ENCODE results near the gene ELMO1.

The ELMO1 gene

DNA sequence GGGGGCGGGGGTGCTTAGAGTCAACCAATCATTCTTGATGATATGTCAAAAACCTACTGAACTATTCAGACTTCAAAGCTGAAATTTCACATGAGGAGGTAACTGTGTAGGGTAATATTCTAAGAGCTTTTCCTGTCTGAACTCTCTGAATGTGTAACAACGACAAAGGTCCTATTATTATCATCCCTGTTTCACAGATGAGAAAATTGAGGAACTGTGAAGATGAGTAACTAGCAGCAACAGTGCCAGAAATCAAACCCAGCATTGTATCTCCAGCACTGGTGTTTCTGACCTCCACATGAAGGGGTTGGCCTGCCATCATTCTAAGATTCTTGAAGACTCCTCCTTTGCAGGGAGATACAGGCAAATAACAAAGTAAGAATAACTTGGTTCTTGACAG is 429.7 kb downstream of the ELMO1 start:
- no peak for DNase-seq (ENCODE audit: low read depth in 2 of 2)

DNA sequence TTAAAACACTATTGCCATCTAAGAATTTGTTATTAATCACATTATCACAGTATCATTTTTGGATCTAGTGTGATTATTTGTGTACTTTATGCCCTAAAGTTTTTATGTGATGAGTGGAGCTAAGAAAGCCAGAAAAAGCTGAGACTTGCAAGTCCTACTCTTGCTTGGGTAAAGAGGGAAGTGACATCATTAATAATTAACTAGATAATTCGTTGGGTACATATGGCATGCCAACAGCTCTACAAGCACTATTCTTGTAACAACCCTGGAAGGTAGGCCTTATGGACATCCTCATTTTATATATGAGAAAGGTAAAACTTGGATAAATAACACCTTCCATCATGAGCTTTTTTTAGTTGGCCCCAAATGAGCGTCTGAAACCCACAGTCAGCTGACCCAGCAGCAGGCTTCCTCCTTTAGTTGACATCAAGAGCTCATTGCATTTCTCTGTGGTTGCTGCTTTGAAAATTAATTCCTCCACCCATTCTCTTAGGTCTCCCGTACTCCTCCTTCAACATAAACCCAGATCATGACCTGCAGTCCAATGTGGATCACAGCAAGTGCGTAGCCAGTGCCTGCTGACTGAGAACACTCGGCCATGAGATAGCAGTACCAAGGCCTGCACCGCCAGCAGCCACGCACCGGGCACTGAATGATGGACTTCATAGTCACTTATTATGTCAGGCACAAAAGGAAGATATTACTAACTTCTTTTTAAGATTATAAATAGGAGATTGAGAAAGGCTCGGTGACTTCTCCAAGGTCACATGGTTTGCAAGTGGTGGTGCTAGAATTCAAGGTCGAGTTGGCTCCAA is 432.4 kb downstream of the ELMO1 start:
- DNase-seq (ENCODE audit: low read depth in 2 of 2): no peak

DNA sequence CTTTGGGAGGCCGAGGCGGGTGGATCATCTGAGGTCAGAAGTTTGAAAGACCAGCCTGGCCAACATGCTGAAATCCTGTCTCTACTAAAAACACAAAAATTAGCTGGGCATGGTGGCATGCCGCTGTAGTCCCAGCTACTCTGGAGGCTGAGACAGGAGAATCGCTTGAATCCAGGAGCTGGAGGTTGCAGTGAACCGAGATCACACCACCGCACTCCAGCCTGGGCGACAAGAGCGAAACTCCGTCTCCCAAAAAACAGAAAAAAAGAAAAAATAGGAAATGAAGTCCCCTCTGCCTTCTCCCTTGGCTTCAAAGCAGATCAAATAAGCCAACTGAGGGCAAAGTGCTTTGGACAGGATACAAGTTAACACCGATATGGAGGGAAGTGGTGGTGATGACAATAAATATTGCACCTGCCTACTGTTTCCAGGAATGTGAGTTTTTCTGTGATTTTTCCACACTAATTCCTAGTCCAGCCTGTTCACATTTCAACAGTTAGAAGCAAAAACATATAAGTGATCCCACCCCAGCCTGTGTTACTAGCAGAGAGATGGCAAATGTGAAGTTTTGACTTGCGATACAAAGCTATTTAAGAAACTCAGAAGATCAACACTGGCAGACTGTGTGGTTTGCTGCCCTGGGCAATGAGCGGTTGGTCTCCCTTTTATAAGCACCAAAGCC is 433.2 kb downstream of the ELMO1 start:
- no peak for DNase-seq (ENCODE audit: low read depth in 2 of 2)

DNA sequence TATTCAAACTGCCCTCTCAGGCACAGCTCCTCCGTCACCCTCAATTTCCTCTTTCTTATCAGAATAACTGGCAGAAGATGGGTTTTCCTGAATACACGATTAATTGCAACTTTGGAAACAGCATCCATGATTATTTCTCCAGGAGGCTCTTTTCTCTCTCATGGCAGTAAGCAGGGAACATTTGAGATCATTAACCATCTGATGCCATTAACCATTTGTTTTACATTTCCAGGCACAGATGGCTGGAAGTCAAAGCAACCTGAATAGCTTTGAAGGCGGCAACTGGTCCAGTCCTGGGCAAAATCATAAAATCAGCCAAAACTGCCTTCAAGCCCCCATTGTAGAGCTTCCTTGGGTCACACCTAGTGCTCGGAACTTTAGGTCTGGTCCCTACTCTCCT is 434.9 kb downstream of the ELMO1 start:
- DNase-seq (ENCODE audit: low read depth in 2 of 2): no peak

DNA sequence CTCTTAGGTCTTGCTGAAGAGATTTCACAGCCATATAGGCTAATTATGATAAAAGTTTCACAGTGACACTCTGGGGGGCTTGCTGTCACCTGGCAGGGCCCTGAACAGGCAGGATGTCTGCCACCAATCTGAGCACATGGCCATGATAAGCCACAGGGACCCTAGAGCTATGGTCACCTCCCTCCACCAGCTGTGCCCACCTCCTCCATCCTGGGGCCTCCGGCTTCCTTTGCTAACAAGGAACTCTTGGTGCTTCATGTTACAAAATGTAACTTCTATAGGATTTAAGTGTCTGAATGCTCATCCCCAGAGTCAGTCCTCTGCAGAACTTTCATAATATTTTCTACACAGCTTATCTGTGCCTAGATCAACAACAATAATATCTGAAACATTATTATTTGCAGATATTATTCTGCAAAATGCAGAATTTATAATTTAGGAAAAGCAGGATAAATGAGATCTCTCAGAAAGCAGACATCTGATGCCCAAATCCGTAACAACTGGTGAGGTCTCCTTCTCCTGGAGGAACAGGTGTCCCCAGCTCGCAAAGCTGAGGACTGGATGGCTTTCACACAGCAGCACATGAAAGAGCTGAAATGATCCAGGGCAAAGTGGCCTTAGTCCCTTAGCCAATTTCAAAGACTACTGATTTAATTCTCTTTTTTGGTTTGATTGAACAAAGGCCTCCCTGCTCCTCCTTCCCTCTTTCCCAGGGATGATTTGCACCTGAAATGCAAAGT is 437.3 kb downstream of the ELMO1 start:
- DNase-seq (ENCODE audit: low read depth in 2 of 2): no peak

DNA sequence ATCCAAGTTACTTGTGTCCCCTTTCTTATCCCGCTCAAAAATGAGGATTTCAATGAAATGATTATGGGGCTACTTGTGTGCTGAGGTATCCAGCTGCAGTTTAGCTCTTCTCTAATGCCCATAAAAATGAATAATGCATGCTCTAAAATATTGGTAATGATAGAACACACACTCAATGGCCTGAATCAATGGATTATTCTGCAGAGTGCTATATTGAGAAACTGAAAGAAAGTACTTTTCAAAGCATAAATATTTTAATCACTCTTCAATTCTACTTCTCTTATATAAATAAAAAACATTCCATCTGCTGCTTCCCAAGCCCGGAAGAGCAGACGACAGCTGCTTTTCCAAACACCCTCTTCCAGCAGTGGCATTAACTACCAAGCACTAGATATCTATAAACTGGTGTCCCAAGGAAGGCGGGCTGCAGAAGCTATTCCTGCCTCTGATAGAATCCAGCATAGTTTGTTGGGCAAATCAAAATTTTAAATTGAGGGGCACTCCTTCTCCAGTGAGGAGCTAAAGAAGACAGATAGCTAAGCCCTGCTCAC is 439.5 kb downstream of the ELMO1 start:
- DNase-seq (ENCODE audit: low read depth in 2 of 2): no peak

DNA sequence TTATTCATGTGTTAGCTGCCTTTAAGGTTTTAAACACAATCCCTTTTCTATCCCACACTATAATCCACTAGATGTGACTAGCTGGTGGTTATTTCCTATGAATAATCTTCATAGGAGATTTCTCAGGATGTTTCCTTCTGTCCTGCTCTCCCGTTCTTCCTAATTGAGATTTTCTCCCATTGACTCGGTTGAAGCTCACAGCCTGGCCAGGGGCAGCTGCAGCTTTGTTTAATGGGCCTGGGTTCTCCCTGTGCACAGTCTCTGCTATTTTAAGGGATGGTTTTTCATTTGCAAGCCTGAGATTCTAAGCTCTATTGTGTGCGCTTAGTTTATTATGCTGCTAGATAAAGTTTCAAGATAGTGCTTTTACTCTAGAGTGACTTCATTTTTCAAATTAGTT is 441.0 kb downstream of the ELMO1 start:
- DNase-seq (ENCODE audit: low read depth in 2 of 2): no peak

DNA sequence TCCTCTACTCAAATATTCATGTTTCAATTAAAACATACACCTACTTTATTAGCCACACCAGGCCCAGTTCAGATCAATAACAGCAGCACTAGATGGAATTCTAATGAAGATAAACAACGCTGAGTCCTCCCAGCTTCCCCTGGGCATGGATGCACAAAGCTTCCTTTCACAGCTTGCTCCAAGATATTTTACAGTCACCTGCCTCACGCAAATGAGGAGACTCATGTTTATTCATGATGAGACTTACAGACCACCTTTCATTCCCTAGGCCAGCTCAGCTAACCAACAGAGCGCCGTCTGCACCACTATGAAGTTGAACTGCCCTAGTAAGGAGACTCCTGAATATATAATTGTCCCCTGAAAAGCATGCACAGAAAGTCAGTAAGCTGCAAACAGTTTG is 441.4 kb downstream of the ELMO1 start:
- no peak for DNase-seq (ENCODE audit: low read depth in 2 of 2)

DNA sequence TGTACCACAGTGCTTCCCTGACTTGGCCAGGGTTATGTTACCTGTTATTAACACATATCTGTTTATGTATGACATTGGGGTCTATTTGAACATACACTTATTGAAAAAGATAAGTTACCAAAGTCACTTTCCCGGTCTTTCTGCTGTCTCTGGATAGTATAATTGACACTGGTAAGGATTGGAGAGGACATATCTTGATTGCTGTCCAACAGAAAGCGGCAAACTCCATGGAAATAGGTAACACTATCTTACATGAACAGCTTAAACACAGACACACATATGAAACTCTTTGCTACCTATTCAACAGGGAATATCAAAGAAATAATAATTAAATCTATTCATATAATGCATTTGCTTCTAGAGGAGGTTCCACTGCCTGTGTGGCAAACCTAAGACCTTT is 441.9 kb downstream of the ELMO1 start:
- no peak for DNase-seq (ENCODE audit: low read depth in 2 of 2)

DNA sequence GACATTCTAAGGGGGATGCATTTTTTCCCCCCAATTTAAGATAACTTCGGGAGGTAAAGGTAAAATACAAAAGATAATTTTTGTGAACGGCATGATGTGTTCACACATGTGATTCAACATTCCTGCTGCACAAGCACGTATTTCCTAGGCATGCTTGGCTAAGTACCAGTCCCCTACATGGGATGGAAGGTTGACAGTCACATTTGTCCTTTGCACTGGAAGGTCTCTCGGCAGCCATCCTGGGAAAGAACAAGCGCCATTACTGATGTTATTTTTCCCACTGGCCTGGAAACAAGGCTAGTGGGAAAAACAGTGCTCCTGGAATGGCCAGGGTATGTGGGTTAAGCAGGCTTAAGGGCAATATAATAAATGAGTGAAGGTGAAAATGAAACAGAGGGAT is 448.2 kb downstream of the ELMO1 start:
- DNase-seq (ENCODE audit: low read depth in 2 of 2): no peak

DNA sequence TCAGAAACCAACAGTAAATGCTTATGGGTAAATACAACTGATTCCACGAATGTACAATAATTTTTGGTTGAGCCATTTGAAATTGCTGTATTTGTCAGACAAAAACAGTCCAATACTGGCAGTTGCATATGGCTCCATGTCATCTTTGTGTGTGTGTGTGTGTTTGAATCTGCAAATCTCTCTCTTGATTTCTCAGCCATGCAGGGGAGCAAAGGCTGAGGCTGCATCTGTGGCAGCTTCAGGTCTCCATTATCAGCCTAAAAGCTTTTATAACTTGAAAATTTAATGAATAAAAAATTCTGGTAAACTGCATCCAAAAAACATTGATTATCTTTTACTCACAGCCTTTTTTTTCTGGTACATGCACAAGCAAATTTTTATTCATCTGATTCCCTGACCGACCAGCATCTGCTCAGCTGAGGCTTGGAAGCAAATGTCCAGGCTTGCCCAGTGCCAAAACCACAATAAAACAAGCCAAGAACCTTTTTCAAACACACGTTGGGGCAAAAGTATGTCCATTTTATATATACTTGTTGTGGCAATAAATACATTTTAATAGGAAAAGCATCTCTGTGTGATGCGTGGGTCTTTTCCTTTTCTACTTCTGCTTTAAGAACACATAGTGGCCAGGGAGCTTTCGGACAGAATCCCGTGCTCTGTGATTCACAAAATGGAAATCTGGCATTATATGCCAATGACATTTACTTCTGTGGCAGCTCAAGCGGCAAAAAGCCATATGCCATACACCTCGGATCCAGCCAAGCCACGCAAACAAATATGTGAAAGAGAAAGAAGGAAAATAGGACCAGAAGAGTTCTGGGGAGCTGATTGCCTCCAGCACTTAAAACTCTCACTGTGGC is 448.8 kb downstream of the ELMO1 start:
- DNase-seq (ENCODE audit: low read depth in 2 of 2): no peak

DNA sequence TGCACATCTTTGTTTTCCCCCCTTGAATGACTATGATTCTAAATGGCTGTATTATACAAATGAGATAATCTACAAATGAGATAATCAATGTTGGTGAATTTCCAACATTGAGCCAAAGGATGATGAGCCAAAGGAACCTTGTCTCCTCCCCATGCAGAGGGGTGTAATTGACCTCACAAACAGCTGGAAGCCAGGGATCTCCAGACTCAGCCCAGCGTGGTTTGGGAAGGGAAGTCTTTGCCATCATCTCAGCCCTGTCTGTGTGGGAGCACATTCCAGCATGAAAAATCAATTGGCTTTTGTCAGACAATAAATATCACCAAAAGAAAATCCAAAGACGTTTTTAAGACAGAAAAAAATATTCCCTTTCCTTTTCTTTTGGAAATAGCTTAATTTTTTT is 452.9 kb downstream of the ELMO1 start:
- no peak for DNase-seq (ENCODE audit: low read depth in 2 of 2)

DNA sequence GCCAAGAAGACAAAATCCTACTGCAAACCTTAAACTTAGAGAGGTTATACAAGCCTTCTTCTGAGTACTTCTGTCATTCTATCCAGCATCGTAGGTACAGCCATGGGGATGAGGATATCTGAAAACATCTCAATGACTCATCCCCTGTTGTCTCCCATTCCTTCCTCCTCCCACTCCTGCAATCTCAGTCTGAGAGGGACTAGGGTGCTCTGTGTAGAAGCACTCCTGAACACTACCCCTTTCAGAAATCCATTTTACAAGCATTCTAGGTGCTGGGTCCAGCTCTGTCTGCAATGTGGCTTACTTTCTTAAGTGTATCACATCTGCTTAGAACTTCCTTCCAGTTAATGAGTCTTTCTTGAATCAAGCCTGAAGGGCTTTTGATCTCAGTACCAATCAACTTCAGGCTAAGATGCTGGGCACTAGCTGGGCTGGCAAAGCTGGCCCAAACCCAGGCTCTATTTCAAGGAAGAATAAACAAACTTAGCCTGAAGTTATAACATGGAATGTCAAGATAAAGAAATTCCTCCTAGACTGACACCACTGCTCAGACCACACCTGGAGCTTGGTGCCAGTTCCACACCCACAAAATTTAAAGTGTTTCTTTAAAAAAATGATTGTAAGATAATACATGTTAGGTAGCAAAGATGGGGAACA is 454.1 kb downstream of the ELMO1 start:
- no peak for DNase-seq (ENCODE audit: low read depth in 2 of 2)

DNA sequence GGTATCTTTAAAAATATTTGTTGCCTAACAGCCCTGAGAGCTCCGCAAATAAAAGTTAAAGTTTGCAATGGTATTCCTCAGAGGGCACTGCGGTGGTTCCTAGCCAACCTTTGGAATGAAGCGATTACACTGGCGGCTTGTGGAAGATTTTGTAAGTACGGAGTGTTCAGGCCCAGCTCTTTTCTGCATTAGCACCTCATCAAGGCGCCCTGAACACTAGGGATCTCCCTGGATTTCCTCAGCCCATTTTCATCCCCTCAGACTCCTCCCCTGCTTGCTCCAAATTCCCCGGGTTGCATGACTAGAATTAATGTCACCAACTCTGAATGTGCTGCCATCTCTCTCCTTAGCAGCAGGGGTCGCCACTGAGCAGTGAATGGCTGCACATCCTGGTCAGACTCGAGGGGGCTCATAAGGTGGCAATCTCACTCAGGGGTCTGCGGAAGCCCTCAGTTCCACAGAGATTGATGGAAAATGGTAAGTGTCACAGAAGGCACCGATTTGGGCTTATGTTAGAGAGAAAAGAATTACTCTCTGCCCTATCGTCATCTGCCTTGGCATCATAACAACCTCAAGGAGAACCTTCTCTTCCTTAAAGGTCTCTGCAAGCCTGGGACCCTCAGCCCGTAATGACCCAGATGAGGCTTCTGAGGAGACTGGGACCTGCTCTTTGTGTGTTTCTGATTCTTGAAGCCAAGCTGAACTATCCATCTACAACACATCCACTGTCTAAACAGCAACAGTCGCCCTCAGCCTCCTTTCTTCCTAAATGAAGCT is 461.5 kb downstream of the ELMO1 start:
- peak; percentile 47 to 63 for DNase-seq (ENCODE audit: low read depth in 2 of 2)

DNA sequence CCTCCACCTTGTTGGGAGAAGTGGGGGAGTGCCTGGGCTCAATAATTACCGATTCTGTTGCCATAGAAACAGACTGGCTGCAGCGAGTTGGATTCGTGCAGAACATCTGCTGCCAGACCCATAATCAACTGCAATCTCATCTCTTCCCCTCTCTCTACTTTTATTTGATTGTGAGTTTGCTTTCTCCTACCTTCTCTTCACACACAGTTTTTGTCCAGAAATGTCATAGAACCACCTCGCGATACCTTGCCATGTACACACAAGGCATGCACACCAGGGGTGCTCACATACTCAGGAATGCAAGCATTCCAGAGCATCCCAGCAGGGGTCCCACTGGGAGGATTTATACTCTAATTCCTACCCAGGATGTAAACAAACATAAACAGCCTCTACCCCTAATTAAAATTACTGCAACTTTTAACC is 462.1 kb downstream of the ELMO1 start:
- no peak for DNase-seq (ENCODE audit: low read depth in 2 of 2)

DNA sequence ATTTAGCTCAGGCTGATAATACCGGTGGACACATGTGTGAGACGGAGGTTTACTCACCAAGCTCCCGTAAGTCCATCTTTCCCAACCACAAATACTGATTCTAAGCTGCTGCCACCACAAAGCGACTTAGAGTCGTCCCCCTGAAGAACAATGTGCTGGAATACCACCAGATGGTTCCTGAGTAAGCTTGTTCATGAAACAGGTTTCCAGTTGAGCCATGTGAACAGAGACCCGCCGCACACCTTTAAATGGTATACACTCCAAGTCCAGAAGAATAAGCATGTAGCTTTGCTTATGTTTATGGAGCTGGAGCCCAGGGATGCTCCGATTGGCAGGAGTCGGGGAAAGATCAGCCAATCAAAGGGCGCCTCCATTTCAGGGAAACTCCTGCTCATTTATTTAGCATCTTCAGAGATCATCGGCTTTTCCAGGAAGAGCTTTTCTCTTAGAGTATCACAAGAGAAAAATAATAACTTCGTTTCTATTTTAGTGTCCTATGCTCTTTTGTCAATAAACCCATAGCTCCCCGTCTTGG is 462.7 kb downstream of the ELMO1 start:
- DNase-seq (ENCODE audit: low read depth in 2 of 2): no peak

DNA sequence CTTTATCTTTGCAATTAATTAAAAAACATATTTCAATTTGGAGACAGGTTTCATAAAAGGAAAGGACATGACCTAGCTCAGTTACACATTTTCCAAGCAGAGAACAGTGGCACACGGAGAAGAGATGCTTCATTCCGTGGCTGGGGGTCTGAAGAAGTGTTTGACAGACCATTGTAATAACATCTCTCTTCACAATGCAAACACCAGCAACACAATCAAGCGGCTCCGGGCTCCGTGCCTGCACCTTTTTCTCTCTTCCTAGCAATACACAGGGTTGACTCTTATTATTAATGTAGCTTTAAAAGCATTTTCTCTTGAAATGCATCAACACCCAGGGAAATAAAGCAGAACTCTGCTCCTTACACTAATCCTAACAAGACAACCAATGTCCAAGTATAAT is 463.3 kb downstream of the ELMO1 start:
- no peak for DNase-seq (ENCODE audit: low read depth in 2 of 2)

DNA sequence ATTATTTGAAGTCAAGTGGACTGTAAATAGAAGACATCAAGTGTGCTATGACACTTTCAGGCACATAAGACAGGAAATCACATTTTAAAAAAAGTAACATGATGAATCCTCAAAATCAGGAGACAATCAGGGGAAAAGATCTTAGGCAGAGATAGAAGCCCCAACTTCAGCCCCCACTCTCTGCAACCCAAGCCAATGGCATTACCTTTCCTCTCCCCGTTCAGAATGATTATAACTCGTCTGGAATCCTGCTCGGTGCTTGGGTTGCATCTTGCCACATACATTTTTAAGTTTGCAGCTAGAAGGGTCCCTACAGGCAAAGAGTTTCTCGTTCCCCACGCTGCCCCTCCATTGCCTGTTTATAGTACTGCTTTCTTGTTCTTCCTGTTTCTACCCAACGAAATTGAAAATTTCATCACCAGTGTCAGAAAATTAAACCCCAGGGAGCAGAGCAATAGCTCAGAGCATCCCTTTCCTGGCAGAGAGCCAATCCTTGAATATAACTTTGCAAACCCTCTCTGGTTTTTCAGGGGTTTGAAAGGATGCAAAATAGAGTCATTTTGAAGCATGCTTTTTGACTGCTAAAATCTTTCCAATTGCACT is 463.9 kb downstream of the ELMO1 start:
- DNase-seq (ENCODE audit: low read depth in 2 of 2): no peak

DNA sequence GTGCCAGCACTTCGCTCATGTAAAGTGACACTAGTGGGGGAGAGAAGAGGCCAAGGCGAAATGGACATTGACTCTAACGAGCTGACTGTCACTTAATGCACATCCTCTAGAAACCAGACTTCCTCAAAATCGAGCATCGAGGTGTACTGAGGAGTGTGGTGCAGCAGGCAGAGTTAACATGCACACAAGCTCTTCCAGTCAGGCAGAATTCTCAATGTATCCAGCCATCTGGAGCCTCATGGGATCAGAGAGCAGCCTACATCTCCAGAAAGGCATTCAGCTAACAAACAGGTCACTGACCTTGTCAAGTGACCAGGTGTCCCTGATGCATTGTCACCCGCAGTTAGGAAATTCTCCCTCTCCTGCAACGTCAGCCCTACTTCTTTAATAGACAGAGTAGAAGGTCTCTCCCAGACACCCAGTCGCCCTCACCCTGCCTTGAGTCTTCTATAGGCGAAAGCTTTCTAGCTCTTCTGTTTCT is 464.6 kb downstream of the ELMO1 start:
- DNase-seq (ENCODE audit: low read depth in 2 of 2): no peak
